IPS-NIHi11 (cell line): ENCODE results near the gene SUCLG2.

ENCODE experiments used
- DNase-seq: peaks from one replicate; pipeline ENCODE4 v3.0.0; 2012; ENCODE audit warnings: mixed read lengths, low spot score

The SUCLG2 gene

DNA sequence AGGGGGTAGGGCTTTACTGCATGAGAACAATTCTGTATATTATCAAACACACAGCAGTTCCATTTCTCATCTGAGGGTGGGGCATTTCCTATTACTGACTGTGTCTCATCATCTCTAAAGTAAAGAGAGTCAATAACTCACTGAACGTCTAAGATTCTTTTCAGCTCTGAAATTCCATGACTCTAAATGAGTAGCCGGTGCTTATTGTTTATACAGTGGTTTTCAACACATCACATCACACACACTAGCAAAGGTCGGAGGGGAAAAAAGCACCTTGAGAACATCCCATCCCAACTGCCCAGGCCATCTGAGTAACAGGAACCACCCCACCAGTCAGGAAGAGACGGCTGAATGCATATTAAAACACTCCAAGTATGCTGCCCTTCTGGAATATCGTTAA is 196.0 kb downstream of the SUCLG2 start:
- no peak for DNase-seq

DNA sequence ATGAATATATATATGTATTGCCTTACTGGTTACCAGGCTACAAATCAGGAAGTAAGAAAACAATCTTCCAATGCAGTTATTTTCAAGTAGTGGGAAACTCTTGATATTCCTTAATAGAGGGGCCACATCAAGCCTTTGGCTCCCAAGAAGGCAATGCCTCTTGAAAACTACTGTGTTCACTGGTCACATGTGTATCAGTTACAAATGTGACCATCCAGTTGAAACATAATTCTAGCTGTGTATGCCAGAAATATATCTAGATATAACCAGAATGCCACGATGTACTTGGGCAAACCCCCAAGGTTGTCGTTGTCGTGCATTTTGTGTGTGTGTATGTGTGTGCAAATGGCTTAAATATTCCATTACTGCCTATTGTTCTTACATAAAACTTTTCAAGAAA is 200.8 kb downstream of the SUCLG2 start:
- no peak for DNase-seq

- no peak for DNase-seq
Measured at GRCh38 chr3:67450153-67450552, 204.3 kb downstream of the SUCLG2 start.

DNA sequence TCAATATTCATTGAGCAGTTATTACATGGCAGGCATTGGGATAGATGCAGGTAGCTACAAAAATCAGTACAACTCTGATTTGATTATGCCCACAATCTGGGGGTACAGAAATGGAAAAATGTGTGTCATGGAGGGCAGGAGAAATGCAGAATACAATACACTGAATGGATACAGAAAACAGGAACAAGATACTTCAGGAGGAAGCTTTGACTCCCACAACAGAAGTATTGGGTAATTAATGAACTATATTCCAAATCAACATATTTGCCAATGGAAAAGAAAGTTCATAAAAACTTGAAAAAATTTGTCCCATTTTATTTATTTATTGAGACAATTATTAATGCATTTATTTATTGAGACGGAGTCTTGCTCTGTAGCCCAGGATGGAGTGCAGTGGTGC is 207.0 kb downstream of the SUCLG2 start:
- DNase-seq, result no peak

DNA sequence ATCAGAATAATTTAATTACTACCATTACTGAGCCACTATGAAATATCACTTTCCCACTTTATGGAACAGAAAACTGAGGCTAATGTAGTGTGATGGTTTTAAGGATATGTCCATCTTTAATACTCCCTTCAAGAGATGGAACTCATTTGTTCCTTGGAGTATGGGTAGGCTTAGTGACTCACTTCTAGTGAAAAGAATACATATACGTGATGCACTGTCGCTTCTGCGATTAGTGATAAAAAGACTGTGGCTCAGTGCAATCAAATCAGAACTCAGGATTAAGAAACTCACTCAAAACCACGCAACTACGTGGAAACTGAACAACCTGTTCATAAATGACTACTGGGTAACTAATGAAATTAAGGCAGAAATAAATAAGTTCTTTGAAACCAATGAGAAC is 216.6 kb downstream of the SUCLG2 start:
- DNase-seq, result no peak

GRCh38 chr3:67437090-67437489 is 217.3 kb downstream of the SUCLG2 start:
- no peak for DNase-seq

DNA sequence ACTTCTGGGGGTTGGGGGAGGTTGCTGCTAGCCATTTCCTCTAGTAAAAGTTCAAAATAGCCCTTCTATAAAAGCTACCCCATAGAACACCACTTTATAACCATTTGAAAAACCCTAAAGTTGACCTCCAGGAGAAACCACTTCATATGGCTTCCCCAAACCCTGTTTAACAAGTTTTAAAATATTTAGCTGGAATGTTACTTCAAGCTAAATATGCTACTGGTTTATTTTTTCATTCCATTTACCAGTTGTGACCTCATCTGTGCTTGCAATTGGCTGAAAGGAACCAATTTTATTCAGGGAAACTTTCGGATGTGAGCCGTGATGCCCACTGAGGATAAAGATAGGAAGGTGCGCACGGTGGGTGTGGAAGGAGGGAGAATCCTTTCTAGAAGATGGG is 221.3 kb downstream of the SUCLG2 start:
- DNase-seq, result no peak

DNA sequence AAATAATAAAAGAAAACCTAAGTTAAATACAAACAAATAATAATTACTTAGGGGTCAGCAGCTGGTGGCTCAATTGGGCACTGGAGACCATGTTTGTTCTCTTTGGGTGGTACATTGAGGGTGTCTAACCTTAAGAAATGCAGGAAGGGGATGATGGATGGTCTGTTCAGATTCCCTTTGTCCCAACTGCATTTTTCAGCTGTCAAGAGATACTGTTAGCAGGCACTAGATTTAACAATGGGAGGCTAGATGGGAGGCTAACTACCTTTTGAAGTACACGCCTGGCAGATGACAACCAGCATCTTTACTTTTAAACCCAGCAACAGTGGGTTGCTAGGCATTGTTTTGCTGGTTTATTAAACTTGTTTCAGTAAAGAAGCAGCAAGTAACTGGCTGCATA is 222.5 kb downstream of the SUCLG2 start:
- no peak for DNase-seq

- no peak for DNase-seq
Measured at GRCh38 chr3:67423722-67424121, 230.7 kb downstream of the SUCLG2 start.

GRCh38 chr3:67421912-67422311 is 232.5 kb downstream of the SUCLG2 start:
- DNase-seq, result no peak

GRCh38 chr3:67419779-67420178 is 234.6 kb downstream of the SUCLG2 start:
- DNase-seq, result no peak

DNA sequence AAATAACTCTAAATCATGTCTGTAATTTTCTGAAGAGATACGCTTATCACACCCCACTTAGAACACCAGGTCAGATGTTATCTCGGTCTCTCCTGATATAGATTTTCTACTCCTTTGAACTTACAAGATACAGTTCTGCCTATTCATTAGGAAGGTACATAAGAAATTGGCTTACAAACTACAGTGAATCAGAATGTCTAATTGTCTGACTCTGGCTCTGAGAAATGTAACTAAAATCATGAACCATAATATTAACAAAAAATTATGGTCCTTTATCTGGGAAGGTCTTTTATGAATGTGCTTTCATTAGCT is 235.2 kb downstream of the SUCLG2 start:
- DNase-seq, result no peak

DNA sequence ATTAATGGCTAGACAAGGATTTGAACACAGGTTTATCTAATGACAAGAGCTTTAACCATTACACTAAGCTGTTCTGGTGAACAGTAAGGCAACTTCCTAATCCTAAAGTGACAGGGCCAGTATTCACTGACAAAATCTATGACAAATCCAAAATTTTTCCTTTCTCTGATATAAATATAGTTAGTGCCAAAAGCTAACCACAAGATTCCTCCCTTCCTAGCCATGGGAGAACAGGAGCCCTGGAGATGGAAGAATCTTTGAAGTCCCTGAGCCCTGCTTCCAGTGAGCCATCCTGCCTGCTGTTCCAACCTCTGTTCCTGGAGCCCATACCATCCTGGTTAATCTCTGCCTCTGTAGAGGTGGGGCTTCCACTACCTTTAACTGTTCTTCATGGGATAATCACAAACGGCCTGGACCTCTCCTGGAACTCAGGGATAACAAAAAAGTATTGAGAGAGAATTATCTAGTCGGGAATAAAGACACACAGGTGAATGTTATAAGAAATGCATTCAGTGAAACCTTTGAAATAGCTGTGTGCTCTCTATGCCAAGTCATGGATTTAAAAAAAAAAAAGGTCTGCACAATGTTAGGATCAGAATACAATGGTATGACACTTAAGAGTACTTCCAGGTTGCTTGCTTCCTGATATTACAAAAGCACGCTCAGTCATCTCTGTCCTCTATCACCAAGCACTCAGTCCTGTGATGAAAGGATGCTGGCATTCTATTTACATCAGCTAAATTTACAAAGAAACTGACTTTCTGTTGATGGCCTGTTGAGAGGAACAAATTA is 235.8 kb downstream of the SUCLG2 start:
- DNase-seq, result no peak

GRCh38 chr3:67416703-67417102 is 237.7 kb downstream of the SUCLG2 start:
- no peak for DNase-seq

DNA sequence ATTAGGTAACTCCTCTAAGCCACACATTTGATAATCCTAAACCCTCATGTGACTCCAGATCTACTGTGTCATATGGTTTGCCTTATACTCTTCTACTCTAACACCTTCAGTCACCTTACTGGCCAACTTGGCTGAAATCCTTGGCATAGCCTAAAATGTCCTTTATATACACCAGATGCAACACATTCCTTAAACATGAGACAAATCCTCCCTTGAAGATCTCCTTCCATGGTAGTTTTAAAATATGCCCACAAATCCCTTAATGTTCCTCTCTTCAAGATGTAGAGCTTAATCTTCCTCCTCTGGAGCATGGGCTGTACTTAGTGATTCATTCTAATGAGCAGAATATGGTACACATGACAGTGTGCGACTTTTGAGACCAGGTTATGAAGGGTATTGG is 238.9 kb downstream of the SUCLG2 start:
- no peak for DNase-seq

DNA sequence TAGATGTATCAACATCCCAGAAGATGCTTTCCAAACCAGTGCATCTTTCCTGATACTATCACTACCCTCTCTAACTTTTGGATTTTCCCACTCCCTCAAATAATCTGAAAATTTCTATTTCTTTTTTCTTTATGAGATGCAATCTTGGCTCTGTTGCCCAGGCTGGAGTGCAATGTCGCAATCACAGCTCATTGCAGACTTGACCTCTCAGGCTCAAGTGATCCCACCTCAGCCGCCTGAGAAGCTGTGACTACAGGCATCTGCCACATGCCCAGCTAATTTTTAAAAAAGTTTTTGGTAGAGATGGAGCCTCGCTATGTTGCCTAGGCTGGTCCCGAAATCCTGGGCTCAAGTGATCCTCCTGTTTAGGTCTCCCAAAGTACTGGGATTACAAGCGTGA is 239.7 kb downstream of the SUCLG2 start:
- no peak for DNase-seq

DNA sequence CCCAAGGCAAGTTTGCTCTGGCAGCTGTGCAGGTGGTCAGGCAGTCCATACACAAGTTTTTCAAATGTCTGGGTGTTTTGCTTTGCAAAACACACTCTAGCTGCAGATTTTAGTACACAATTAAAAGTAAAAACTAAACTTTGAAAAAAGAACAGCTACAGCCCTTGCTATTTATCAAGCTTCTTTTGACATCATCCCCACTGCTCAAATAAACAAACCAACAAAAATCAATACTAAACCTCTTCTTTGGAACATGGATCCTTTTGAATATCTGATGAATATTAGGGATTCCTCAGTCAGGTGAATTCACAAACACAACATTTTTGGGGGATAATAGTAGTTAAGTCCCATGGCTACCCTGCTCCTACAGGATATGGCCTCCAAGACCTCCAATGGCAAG is 249.2 kb downstream of the SUCLG2 start:
- DNase-seq, result no peak

- DNase-seq, result no peak
Measured at GRCh38 chr3:67402873-67403272, 251.5 kb downstream of the SUCLG2 start.

DNA sequence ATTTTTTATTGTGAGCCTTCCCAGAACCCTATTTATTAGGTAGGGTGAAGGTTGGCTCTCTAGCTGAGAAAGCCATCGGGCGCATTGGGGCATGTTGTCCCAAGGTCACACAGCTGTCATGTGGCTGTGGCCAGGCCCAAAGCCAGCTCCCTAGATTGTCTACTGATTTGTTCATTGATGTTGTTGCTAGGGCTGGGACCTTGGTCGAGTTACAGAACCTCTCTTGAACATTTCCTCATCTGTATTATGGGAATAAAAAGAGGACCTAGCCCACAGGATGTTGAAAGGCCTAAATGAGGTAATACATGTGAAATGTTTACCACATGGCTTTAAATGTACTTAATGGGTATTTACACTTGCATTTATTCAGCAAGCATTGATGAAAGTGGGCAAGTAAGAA is 252.5 kb downstream of the SUCLG2 start:
- DNase-seq, result no peak

DNA sequence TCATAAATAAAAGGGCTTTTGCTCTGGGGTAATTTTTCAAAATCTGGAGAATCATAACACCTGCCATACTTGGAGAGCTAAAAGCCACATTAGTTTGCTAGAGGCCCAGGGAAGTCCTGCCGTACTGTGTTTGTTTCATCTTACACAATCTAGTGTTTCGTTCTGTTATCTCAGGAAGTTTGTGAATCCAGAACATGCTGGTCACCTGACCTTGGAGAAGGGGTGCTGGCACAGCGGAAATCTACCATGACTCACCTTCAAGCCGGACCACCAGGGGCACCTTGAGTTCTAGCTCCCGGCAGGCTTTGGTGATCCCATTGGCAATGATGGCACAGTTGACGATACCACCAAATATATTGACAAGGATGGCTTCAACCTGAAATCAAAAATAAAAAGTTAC is 253.9 kb downstream of the SUCLG2 start:
- no peak for DNase-seq

DNA sequence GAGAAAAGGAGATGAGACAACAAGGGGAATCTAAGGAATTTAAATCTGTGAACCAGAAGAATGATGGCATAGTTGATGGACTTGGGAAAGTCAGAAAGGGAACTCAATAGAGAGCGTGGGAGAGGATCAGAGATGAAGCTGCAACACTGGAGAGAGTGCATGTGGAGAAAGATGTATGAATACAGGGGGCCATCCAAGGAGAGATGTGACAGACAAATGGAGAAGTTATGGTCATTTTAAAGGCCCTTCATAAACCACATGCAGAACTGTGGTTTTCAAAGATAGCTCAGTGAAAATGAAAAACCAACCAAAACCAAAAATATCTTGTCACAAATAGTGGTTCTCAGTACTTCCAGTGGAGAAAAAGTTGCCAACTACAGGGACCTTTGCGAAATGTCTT is 265.2 kb downstream of the SUCLG2 start:
- DNase-seq, result no peak

DNA sequence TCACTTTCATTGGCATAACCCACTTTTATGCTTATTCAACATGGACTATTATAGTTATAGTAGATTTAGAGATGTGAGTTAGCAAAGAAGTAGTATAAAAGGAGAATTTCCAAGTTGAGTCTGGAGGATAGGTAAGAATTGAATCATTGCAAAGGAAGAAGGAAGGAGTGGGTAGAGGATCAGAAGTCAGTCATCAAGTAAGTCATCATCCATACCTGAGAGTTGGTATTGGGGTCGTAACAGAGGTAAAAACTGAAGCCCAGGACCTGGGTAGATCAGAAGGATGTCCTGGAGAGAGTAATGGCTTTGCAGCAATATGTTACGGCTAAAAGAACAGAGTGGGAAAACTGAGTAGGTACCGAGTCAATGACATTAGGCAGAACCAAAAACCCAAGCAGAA is 265.7 kb downstream of the SUCLG2 start:
- DNase-seq, result no peak

GRCh38 chr3:67386451-67386850 is 268.0 kb downstream of the SUCLG2 start:
- DNase-seq, result no peak

DNA sequence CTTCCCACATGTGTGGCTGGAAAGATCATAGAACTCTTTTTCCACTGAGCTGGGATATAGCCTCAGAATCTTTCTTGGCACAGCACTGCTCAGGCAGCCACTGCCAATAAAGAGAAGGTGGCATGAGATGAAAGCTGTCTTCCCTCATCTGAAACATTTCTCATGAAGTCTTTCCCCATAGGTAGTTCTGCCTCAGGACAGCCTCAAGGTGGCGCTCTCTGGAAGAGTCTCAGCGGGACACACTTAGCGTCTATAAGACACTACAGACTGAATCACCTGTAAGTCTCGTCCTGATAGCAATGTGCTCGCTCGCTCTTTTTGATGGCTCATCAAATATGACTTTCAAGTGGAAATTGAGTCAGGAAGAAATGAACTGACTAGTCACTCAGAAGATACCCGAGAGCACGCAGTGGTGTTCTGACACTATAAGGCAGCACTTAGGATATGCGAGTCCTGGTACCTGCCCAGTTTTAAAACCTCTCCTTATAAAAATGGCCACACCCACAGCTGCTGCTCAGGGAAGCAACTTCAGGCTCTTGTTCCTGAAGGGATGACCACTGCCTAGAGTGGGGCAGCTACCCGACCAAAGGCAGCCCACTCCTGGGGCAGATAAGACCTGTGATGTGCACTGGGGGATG is 269.5 kb downstream of the SUCLG2 start:
- peak; percentile 71 for DNase-seq
